WTC11 (cell line): ENCODE measurements around the gene PPDPF. TPM values are rescaled to one million over a fixed set of nuclear protein-coding genes. Genes with fewer than 3 reads are reported as not detected.

Source experiments
- ATAC-seq: fragments of 200-7000 bp; cut with Tn5 transposase; 2 replicates; pipeline ENCODE4 v1.10.0; 2021; ENCODE audit warnings: mild to moderate bottlenecking, moderate library complexity
- CTCF ChIA-PET: fragments of 300-600 bp; sonication (Branson Sonifier 250); formaldehyde crosslinking; loops from one replicate; lab custom pipeline; 2021; ENCODE audit warnings: antibody characterized with exemption; lab: Charles Lee
- POLR2A ChIA-PET: fragments of 350-600 bp; sonication (Branson Sonifier 250); formaldehyde crosslinking; loops from one replicate; lab custom pipeline; 2021; ENCODE audit warnings: antibody characterized with exemption; lab: Charles Lee
- DNase-seq: peaks from one replicate; pipeline ENCODE4 v3.0.0; 2021; ENCODE audit warnings: low spot score
- H3K27ac Mint-ChIP-seq: 2 replicates; pipeline ENCODE4 v1.8.0; 2021; ENCODE audit warnings: mixed read lengths
- H3K27me3 Mint-ChIP-seq: 2 replicates; pipeline ENCODE4 v1.8.0; 2021; ENCODE audit warnings: low read depth, mild to moderate bottlenecking, moderate library complexity, mixed read lengths
- H3K36me3 Mint-ChIP-seq: 2 replicates; pipeline ENCODE4 v1.8.0; 2021; ENCODE audit warnings: mixed read lengths
- H3K4me1 Mint-ChIP-seq: 2 replicates; pipeline ENCODE4 v1.8.0; 2022; ENCODE audit warnings: mixed read lengths
- H3K4me3 Mint-ChIP-seq: 2 replicates; pipeline ENCODE4 v1.8.0; 2021; ENCODE audit warnings: mild to moderate bottlenecking, moderate library complexity, mixed read lengths
- H3K9me3 Mint-ChIP-seq: 2 replicates; pipeline ENCODE4 v1.8.0; 2021; ENCODE audit warnings: mixed read lengths
- CBFB ChIP-seq: sonication (generic); formaldehyde crosslinking; IDR thresholded peaks from 2 replicates; pipeline ENCODE4 v1.8.1; 2022; ENCODE audit warnings: mild to moderate bottlenecking, low read depth, missing genetic modification reagents
- ELF4 ChIP-seq: sonication (generic); formaldehyde crosslinking; IDR thresholded peaks from 2 replicates; pipeline ENCODE4 v1.8.1; 2022; ENCODE audit warnings: low read depth, mild to moderate bottlenecking, moderate library complexity, missing genetic modification reagents
- FOXK1 ChIP-seq: sonication (generic); formaldehyde crosslinking; IDR thresholded peaks from 2 replicates; pipeline ENCODE4 v1.8.0; 2022; ENCODE audit warnings: mild to moderate bottlenecking, moderate library complexity, missing genetic modification reagents
- HMGXB4 ChIP-seq: sonication (generic); formaldehyde crosslinking; IDR thresholded peaks from 2 replicates; pipeline ENCODE4 v1.8.1; 2023; ENCODE audit warnings: mild to moderate bottlenecking, moderate library complexity, missing genetic modification reagents
- JUN ChIP-seq: sonication (generic); formaldehyde crosslinking; IDR thresholded peaks from 2 replicates; pipeline ENCODE4 v1.8.0; 2023; ENCODE audit warnings: mild to moderate bottlenecking, missing genetic modification reagents
- NFATC4 ChIP-seq: fragments of 250-450 bp; sonication (Bioruptor Pico); IDR thresholded peaks from 2 replicates; pipeline ENCODE4 v1.9.0; 2021; ENCODE audit warnings: mild to moderate bottlenecking
- NR3C1 ChIP-seq: sonication (generic); formaldehyde crosslinking; conservative IDR thresholded peaks from 2 replicates; pipeline ENCODE4 v1.8.1; 2023; ENCODE audit warnings: low read depth, mild to moderate bottlenecking, missing genetic modification reagents
- OVOL2 ChIP-seq: fragments of 250-450 bp; sonication (Bioruptor Pico); IDR thresholded peaks from 2 replicates; pipeline ENCODE4 v1.9.0; 2021; ENCODE audit warnings: mild to moderate bottlenecking, borderline replicate concordance
- RORB ChIP-seq: fragments of 250-450 bp; sonication (Bioruptor Pico); IDR thresholded peaks from 2 replicates; pipeline ENCODE4 v1.9.0; 2021; ENCODE audit warnings: mild to moderate bottlenecking
- SMAD4 ChIP-seq: sonication (generic); formaldehyde crosslinking; IDR thresholded peaks from 2 replicates; pipeline ENCODE4 v1.8.0; 2022; ENCODE audit warnings: mild to moderate bottlenecking, missing genetic modification reagents
- SP1 ChIP-seq: sonication (generic); formaldehyde crosslinking; conservative IDR thresholded peaks from 2 replicates; pipeline ENCODE4 v1.8.1; 2022; ENCODE audit warnings: missing genetic modification reagents
- ZBTB43 ChIP-seq: sonication (generic); formaldehyde crosslinking; IDR thresholded peaks from 2 replicates; pipeline ENCODE4 v1.8.1; 2023; ENCODE audit warnings: mild to moderate bottlenecking, missing genetic modification reagents
- ZNF396 ChIP-seq: fragments of 250-450 bp; sonication (Bioruptor Pico); IDR thresholded peaks from 2 replicates; pipeline ENCODE4 v1.8.0; 2021; ENCODE audit warnings: mild to moderate bottlenecking, moderate library complexity, borderline replicate concordance
- ZNF416 ChIP-seq: fragments of 250-450 bp; sonication (Bioruptor Pico); IDR thresholded peaks from 2 replicates; pipeline ENCODE4 v1.9.0; 2021; ENCODE audit warnings: mild to moderate bottlenecking, inconsistent platforms
- total RNA-seq: library from RNA; stranded (reverse); gene quantifications from 3 replicates; pipeline ENCODE4 v1.2.3, GENCODE V29; 2021
- TF ChIP-seq, protein P1 (sequence below): sonication (generic); formaldehyde crosslinking; IDR thresholded peaks from 2 replicates; pipeline ENCODE4 v1.8.0; 2023; ENCODE audit warnings: missing genetic modification reagents, mild to moderate bottlenecking, borderline replicate concordance
- TF ChIP-seq, protein P2 (sequence below): sonication (generic); formaldehyde crosslinking; IDR thresholded peaks from 2 replicates; pipeline ENCODE4 v1.8.1; 2023; ENCODE audit warnings: mild to moderate bottlenecking, missing genetic modification reagents, moderate library complexity
- TF ChIP-seq, protein P3 (sequence below): sonication (generic); formaldehyde crosslinking; IDR thresholded peaks from 2 replicates; pipeline ENCODE4 v1.8.1; 2022; ENCODE audit warnings: mild to moderate bottlenecking, missing genetic modification reagents, moderate library complexity, borderline replicate concordance
- TF ChIP-seq, protein P4 (sequence below): sonication (generic); formaldehyde crosslinking; IDR thresholded peaks from 2 replicates; pipeline ENCODE4 v1.8.1; 2022; ENCODE audit warnings: low read depth, missing genetic modification reagents, borderline replicate concordance

PPDPF gene
- total RNA-seq, 1 experiment from 2014 or later, result 170 TPM

GRCh38 chr20:63532449-63532971 is 11.9 kb downstream of the PPDPF start:
- CTCF ChIA-PET, result no interaction called here
- POLR2A ChIA-PET, result no interaction called here
- Mint-ChIP-seq H3K27me3 (no peaks in the 10 kb centered on the region), H3K4me1 (0 out of 2 replicates have a peak, but pooled peaks cover 2% of the 10 kb centered on the region), H3K4me3 (no peak overlapping the region), H3K36me3 (no peaks in the 10 kb centered on the region), H3K9me3 (no peaks in the 10 kb centered on the region), H3K27ac (no peak overlapping the region)
- DNase-seq (no peak), ATAC-seq (no peak)
- TF ChIP-seq NFATC4 (CRISPR knock-in tag) (no peak), SP1 (CRISPR knock-in tag) (no peak), SMAD4 (CRISPR knock-in tag) (no peak), RORB (CRISPR knock-in tag) (no peak), ELF4 (CRISPR knock-in tag) (no peak), ZNF416 (CRISPR knock-in tag) (no peak), OVOL2 (CRISPR knock-in tag) (no peak), CBFB (CRISPR knock-in tag) (no peak), ZNF396 (CRISPR knock-in tag) (no peak), FOXK1 (CRISPR knock-in tag) (no peak), NR3C1 (CRISPR knock-in tag) (no peak), HMGXB4 (CRISPR knock-in tag) (no peak), ZBTB43 (no peak), JUN (CRISPR knock-in tag) (no peak)
- TF ChIP-seq, protein P1, sequence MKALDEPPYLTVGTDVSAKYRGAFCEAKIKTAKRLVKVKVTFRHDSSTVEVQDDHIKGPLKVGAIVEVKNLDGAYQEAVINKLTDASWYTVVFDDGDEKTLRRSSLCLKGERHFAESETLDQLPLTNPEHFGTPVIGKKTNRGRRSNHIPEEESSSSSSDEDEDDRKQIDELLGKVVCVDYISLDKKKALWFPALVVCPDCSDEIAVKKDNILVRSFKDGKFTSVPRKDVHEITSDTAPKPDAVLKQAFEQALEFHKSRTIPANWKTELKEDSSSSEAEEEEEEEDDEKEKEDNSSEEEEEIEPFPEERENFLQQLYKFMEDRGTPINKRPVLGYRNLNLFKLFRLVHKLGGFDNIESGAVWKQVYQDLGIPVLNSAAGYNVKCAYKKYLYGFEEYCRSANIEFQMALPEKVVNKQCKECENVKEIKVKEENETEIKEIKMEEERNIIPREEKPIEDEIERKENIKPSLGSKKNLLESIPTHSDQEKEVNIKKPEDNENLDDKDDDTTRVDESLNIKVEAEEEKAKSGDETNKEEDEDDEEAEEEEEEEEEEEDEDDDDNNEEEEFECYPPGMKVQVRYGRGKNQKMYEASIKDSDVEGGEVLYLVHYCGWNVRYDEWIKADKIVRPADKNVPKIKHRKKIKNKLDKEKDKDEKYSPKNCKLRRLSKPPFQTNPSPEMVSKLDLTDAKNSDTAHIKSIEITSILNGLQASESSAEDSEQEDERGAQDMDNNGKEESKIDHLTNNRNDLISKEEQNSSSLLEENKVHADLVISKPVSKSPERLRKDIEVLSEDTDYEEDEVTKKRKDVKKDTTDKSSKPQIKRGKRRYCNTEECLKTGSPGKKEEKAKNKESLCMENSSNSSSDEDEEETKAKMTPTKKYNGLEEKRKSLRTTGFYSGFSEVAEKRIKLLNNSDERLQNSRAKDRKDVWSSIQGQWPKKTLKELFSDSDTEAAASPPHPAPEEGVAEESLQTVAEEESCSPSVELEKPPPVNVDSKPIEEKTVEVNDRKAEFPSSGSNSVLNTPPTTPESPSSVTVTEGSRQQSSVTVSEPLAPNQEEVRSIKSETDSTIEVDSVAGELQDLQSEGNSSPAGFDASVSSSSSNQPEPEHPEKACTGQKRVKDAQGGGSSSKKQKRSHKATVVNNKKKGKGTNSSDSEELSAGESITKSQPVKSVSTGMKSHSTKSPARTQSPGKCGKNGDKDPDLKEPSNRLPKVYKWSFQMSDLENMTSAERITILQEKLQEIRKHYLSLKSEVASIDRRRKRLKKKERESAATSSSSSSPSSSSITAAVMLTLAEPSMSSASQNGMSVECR (CRISPR knock-in tag), result no peak
- TF ChIP-seq, protein P2, sequence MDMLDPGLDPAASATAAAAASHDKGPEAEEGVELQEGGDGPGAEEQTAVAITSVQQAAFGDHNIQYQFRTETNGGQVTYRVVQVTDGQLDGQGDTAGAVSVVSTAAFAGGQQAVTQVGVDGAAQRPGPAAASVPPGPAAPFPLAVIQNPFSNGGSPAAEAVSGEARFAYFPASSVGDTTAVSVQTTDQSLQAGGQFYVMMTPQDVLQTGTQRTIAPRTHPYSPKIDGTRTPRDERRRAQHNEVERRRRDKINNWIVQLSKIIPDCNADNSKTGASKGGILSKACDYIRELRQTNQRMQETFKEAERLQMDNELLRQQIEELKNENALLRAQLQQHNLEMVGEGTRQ (CRISPR knock-in tag), result no peak
- TF ChIP-seq, protein P3, sequence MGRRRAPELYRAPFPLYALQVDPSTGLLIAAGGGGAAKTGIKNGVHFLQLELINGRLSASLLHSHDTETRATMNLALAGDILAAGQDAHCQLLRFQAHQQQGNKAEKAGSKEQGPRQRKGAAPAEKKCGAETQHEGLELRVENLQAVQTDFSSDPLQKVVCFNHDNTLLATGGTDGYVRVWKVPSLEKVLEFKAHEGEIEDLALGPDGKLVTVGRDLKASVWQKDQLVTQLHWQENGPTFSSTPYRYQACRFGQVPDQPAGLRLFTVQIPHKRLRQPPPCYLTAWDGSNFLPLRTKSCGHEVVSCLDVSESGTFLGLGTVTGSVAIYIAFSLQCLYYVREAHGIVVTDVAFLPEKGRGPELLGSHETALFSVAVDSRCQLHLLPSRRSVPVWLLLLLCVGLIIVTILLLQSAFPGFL (CRISPR knock-in tag), result no peak
- TF ChIP-seq, protein P4, sequence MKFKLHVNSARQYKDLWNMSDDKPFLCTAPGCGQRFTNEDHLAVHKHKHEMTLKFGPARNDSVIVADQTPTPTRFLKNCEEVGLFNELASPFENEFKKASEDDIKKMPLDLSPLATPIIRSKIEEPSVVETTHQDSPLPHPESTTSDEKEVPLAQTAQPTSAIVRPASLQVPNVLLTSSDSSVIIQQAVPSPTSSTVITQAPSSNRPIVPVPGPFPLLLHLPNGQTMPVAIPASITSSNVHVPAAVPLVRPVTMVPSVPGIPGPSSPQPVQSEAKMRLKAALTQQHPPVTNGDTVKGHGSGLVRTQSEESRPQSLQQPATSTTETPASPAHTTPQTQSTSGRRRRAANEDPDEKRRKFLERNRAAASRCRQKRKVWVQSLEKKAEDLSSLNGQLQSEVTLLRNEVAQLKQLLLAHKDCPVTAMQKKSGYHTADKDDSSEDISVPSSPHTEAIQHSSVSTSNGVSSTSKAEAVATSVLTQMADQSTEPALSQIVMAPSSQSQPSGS (CRISPR knock-in tag), result no peak
- TF ChIP-seq, all 79 proteins: peak for 0
